Natural killer cell treated with Interleukin-12 subunit alpha and Interleukin-12 subunit beta and Interleukin-15 and Interleukin-18, amount 100 ng/mL, for 72 hours (primary cell): ENCODE measurements around the gene FUT3. TPM values are rescaled to one million over a fixed set of nuclear protein-coding genes. Genes with fewer than 3 reads are reported as not detected.
"Not testable (repeated sequence)": the region's sequence is repeated elsewhere in the genome, so short reads cannot be mapped to it uniquely, and the experiment has no call there.

Experiments used
- ATAC-seq, 2 donors: fragments of 150-1000 bp; cut with Tn5 transposase in 1 of 2; sonication (Bioruptor Pico), chemical (Tn5 transposase) in 1 of 2; 2 replicates each; pipeline ENCODE4 v1.10.0; 2021
- DNase-seq: peaks from one replicate; pipeline ENCODE4 v3.0.0; 2022; ENCODE audit warnings: low spot score
- H3K27ac Mint-ChIP-seq, 2 donors: 1 replicate in 1 of 2; 2 replicates in 1 of 2; pipeline ENCODE4 v1.8.0; 2022; ENCODE audit warnings: mixed read lengths in 2 of 2, mild to moderate bottlenecking in 1 of 2, moderate library complexity in 1 of 2
- H3K27me3 Mint-ChIP-seq, 2 donors: 1 replicate in 1 of 2; 2 replicates in 1 of 2; pipeline ENCODE4 v1.8.0; 2022; ENCODE audit warnings: mixed read lengths in 2 of 2
- H3K36me3 Mint-ChIP-seq: one replicate; pipeline ENCODE4 v1.8.0; 2022; ENCODE audit warnings: mixed read lengths
- H3K4me1 Mint-ChIP-seq, 2 donors: 1 replicate in 1 of 2; 2 replicates in 1 of 2; pipeline ENCODE4 v1.8.0; 2022; ENCODE audit warnings: low read depth in 2 of 2, mixed read lengths in 2 of 2, mild to moderate bottlenecking in 1 of 2
- H3K4me3 Mint-ChIP-seq: one replicate; pipeline ENCODE4 v1.8.0; 2022; ENCODE audit warnings: mixed read lengths
- H3K9me3 Mint-ChIP-seq: 2 replicates; pipeline ENCODE4 v1.8.0; 2022; ENCODE audit warnings: mixed read lengths
- total RNA-seq, 2 donors: library from RNA; stranded (reverse); gene quantifications; one replicate each; pipeline ENCODE4 v1.2.3, GENCODE V29; 2022

The FUT3 gene
- total RNA-seq, 2 donors from 2014 or later: not detected

DNA sequence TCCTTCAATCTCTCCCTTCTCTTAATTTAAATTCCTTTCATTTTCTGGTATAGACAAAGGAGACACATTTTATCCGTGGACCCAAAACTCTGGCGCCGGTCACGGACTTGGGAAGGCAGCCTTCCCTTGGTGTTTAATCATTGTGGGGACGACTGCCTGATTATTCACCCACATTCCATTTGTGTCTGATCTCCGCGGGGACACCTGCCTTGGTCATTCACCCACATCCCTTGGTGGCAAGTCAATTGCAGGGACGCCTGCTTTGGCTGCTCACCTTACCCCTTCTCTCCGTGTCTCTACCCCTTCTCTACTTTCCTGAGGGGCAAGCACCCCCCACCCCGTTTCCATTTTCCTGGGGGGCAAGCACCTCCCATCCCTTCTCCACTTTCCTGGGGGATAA lies 3.4 kb downstream of the FUT3 start:
- not testable (repeated sequence) for H3K36me3 Mint-ChIP-seq, H3K27me3 Mint-ChIP-seq, H3K4me1 Mint-ChIP-seq, H3K9me3 Mint-ChIP-seq, H3K27ac Mint-ChIP-seq, DNase-seq, H3K4me3 Mint-ChIP-seq, ATAC-seq

DNA sequence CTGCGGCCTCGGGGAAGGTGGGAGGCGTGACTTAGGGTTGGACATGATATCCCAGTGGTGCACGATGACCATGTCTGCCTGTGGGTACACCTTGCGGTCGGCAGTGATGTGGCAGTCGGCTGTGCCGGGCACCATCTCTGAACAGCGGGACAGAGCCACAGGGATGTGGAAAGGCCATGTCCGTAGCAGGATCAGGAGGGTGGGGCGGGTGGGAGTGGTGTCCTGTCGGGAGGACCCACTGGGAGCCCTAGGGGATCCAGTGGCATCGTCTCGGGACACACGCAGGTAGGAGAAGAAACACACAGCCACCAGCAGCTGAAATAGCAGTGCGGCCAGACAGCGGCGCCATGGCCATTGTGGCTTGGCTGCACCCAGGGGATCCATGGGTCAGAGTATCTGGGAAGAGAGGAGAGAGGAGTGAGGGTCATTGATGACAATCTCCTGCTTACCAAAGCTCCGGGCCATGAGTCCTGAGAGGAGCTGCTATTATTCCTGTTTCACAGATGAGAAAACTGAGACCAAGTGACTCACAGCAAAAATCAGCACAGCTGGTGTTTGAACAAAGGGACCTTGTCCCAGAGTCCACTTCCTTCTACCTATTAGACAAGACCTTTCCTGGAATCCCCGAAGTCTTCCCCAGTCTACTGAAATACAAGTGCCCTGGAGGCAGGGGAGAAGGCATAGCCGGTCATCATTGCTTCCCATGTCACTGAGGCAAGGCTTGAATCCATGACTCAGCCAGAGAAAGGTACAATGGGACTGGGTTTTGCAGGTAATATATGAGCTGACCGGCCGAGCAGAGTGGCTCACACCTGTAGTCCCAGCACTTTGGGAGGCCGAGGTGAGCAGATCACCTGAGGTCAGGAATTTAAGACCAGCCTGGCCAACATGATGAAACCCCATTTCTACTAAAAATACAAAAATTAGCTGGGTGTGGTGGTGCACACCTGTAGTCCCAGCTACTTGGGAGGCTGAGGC lies 6.5 kb downstream of the FUT3 start:
- Mint-ChIP-seq H3K27me3 (no peaks in the 10 kb centered on the region), H3K4me1 (no peaks in the 10 kb centered on the region), H3K9me3 (no peaks in the 10 kb centered on the region), H3K4me3 (no peak overlapping the region), H3K27ac (no peak overlapping the region), H3K36me3 (no peaks in the 10 kb centered on the region)
- peak; percentile 38 to 43 for ATAC-seq
- no peak for DNase-seq

GRCh38 chr19:5843295-5843927 lies 7.8 kb downstream of the FUT3 start:
- ATAC-seq: no peak
- DNase-seq: no peak
- no peaks in the 10 kb centered on the region for H3K9me3 Mint-ChIP-seq
- no peak overlapping the region for H3K4me3 Mint-ChIP-seq
- no peak overlapping the region for H3K27ac Mint-ChIP-seq
- no peaks in the 10 kb centered on the region for H3K27me3 Mint-ChIP-seq
- no peaks in the 10 kb centered on the region for H3K4me1 Mint-ChIP-seq
- no peaks in the 10 kb centered on the region for H3K36me3 Mint-ChIP-seq

- H3K36me3 Mint-ChIP-seq, H3K27me3 Mint-ChIP-seq, DNase-seq, H3K4me3 Mint-ChIP-seq, H3K27ac Mint-ChIP-seq, H3K9me3 Mint-ChIP-seq, ATAC-seq, H3K4me1 Mint-ChIP-seq: not testable (repeated sequence)
Observed at GRCh38 chr19:5841735-5842111, 9.5 kb downstream of the FUT3 start.

DNA sequence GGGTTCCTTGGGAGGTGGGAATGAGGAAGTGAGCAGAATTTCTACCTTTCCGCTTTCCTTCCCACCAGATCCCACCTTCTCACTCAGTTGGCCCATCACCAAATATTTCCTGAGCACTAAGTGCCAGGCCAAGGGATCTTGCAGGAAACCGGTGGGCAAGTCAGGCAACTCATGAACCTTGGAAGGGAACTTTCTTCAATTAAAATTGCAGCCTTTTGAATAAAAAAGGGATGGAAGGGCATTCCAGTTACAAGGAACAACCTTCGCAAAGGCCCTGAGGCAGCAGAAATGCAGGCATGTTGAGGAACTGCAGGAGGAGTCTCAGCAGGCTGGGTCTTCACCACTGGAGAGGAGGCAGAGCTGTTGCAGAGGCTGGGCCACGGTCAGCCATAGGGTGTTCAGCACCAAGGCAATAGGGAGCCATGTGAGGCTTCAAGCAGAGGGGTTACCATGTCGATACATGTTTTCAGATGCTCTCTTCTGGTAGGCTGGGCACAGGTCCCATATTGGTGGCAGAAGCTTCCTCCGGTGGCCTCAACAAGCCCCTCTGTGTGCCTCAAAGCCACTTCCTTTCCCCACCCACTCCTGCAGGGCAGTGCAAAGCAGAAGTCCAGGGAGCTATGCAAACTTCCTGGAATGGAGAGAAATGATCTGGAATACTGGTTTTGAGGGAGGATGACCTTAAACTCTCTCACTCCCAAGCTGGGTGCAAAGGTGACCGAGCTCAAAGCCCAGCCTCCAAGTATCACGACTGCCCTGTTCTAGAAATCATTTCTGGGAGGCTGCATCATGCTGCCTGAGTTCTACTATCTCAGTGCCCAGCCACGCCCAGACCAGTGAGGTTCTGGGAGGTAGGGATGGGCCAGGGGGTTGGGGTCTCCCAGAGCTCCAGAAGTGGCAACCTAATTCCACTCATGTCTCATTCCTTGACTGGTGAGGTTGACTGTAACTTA lies 11.9 kb downstream of the FUT3 start, which contains the start of gene FUT6:
FUT6 (minus strand) TSS at position 638 of the 953 bp plus-strand sequence. CDS start 7,135 bp downstream, outside the sequence.
- no peak within 1 kb of the TSS for H3K4me3 Mint-ChIP-seq
- ATAC-seq (no peak), DNase-seq (no peak)
- no peaks in the 10 kb centered on the region for H3K4me1 Mint-ChIP-seq
- no peaks in the 10 kb centered on the region for H3K9me3 Mint-ChIP-seq
- H3K27ac Mint-ChIP-seq: no peak within 1 kb of the TSS
- no peaks in the 10 kb centered on the region for H3K36me3 Mint-ChIP-seq
- no peaks in the 10 kb centered on the region for H3K27me3 Mint-ChIP-seq

- ATAC-seq (no peak), DNase-seq (no peak)
- Mint-ChIP-seq H3K9me3 (no peaks in the 10 kb centered on the region), H3K27ac (no peak overlapping the region), H3K27me3 (no peaks in the 10 kb centered on the region), H3K4me1 (no peaks in the 10 kb centered on the region), H3K36me3 (no peaks in the 10 kb centered on the region), H3K4me3 (no peak overlapping the region)
Observed at GRCh38 chr19:5838353-5839064, 12.7 kb downstream of the FUT3 start.

DNA sequence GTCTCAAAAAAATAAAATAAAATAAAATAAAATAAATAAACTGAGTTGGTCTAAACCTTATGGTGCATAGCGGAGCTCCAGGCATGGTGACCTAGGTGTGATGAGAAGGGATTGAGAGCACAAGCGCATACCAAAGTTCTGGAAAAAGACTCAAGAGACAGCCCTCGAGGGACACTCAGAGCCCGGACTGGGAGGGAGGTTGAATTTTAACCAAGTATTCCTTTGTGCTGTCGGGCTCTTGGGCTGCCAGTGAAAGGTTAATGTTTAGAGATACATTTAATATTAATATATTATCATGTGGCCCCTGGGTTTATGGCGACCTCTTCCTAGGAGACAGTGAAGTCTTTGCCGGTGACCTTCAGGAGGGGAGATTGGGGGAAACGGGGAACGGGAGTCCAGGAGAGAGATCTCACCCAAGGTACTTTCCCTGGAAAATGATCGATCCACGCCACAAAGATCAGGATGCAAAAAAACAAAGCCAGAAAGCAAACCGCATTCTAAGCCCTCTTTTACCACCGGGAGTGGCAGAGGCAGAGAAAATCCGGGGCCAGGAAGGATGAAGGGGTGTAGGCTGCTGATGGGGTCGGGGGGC lies 13.4 kb downstream of the FUT3 start:
- no peak overlapping the region for H3K27ac Mint-ChIP-seq
- DNase-seq: no peak
- H3K36me3 Mint-ChIP-seq: no peaks in the 10 kb centered on the region
- no peak for ATAC-seq
- no peaks in the 10 kb centered on the region for H3K9me3 Mint-ChIP-seq
- no peak overlapping the region for H3K4me3 Mint-ChIP-seq
- no peaks in the 10 kb centered on the region for H3K27me3 Mint-ChIP-seq
- no peaks in the 10 kb centered on the region for H3K4me1 Mint-ChIP-seq

- Mint-ChIP-seq H3K9me3 (no peaks in the 10 kb centered on the region), H3K4me1 (peaks cover 7 to 9% of the 10 kb centered on the region in 2 donors), H3K36me3 (no peaks in the 10 kb centered on the region), H3K4me3 (no peak overlapping the region), H3K27me3 (no peaks in the 10 kb centered on the region), H3K27ac (no peak overlapping the region)
- DNase-seq: no peak
- ATAC-seq: no peak
Observed at GRCh38 chr19:5832527-5833216, 18.6 kb downstream of the FUT3 start.

DNA sequence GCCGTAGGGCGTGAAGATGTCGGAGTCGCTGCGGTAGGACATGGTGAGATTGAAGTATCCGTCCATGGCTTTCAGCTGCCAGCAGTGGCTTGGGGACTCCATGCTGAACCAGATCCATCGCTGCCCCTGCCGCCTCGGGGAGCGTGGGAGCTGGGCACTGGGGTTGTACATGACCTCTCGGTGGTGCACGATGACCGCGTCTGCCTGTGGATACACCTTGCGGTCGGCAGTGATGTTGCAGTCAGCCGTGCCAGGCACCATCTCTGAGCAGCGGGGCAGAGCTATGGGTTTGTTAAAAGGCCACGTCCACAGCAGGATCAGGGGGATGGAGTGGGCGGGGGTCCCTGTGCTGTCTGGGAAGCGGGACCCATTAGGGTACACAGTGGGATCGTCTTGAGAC lies 19.2 kb downstream of the FUT3 start:
- DNase-seq (no peak), ATAC-seq (no peak)
- Mint-ChIP-seq H3K27ac (no peak overlapping the region), H3K27me3 (no peaks in the 10 kb centered on the region), H3K36me3 (no peaks in the 10 kb centered on the region), H3K4me1 (peaks cover 9 to 12% of the 10 kb centered on the region in 2 donors), H3K9me3 (no peaks in the 10 kb centered on the region), H3K4me3 (no peak overlapping the region)

DNA sequence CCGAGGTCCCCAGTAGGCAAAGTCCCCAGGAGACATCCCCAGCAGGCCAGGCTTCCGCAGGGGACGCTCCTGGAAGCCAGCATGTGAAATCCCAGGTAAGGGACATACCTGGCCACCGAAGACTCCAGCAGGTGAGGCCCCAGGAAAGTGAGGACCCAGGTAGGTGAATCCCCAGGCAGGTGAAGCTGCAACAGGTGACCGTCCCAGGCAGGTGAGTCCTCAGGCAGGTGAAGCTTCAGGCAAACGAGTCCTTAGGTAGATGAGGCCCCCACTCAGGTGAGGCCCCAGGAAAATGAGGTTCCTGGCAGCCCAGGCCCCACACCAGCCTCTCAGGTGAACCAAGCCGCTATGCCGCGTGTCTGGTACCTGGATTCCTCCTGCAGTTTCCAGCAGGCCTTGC lies 20.1 kb downstream of the FUT3 start:
- H3K9me3 Mint-ChIP-seq: no peaks in the 10 kb centered on the region
- ATAC-seq (no peak), DNase-seq (no peak)
- no peak overlapping the region for H3K27ac Mint-ChIP-seq
- H3K4me3 Mint-ChIP-seq: no peak overlapping the region
- H3K36me3 Mint-ChIP-seq: no peaks in the 10 kb centered on the region
- H3K27me3 Mint-ChIP-seq: no peaks in the 10 kb centered on the region
- H3K4me1 Mint-ChIP-seq: peaks cover 10 to 15% of the 10 kb centered on the region in 2 donors

DNA sequence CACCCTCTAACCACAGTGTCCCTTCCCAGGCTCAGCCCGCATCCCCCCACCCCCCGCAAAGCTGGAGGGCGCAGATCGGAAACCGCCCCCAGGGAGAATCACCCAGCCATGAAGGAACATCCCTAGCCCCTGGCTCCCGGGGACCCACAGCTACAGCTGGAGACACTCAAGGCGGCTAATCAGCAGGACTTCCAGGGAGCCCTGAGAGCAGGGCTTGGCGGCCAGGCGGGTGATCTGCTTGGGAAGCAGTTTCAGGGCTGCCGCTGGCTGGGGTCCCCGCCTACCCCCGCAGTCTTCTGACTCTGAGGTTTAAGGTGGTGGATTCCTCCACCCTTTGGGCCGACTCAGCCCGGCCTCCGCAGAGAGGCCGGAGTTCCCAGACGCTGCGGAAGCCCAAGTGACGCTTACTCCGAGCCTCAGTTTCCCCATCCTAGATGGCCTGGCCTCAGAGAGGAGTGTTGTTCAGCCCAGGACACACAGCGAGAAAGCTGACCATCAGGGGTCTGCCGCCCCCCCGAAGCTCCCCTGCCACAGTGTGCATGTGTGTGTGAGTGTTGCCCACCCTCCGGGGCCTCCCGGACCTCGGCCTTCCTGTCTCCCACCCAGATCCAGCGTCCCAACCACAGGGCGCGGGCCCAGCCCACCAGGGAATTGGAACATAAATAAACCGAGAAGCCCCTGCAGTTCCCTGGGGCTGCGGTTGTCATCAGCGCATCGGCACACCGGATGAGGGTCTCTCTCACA lies 21.5 kb downstream of the FUT3 start:
- ATAC-seq (no peak), DNase-seq (no peak)
- Mint-ChIP-seq H3K4me3 (peak overlapping the region; percentile 38), H3K4me1 (peaks cover 10 to 15% of the 10 kb centered on the region in 2 donors), H3K27me3 (no peaks in the 10 kb centered on the region), H3K27ac (peak overlapping the region in 1 of 2 donors; percentile 9), H3K9me3 (no peaks in the 10 kb centered on the region), H3K36me3 (no peaks in the 10 kb centered on the region)
